GM12892 (cell line): ENCODE results near the gene SRPX. TPM values are rescaled to one million over a fixed set of nuclear protein-coding genes. Genes with fewer than 3 reads are reported as not detected.

ENCODE experiments used
- DNase-seq: peaks from one replicate; pipeline ENCODE4 v3.0.0; 2011; ENCODE audit not compliant: insufficient read length
- FAIRE-seq: peaks from 2 replicates; lab custom pipeline; 2011; peaks lifted over from hg19 to GRCh38; lab: Jason Lieb, UNC
- POLR2A ChIP-seq: IDR thresholded peaks from 2 replicates; pipeline ENCODE4 v1.6.1; 2011; ENCODE audit warnings: low read depth, low read length, control low read depth
- POLR2AphosphoS5 ChIP-seq: IDR thresholded peaks from 2 replicates; pipeline ENCODE4 v1.6.1; 2011; ENCODE audit warnings: low read depth, low read length, control low read depth
- TAF1 ChIP-seq: IDR thresholded peaks from 2 replicates; pipeline ENCODE4 v1.6.1; 2011; ENCODE audit warnings: low read depth, mild to moderate bottlenecking, control low read depth, low read length, borderline replicate concordance
- polyA plus RNA-seq: library from polyadenylated mRNA; unstranded; fragments of >200 nt; gene quantifications from one replicate; pipeline ENCODE4 v1.2.1, GENCODE V29; 2012; ENCODE audit warnings: missing spikeins, inconsistent platforms; ENCODE audit not compliant: missing spikeins

SRPX gene, protein sequence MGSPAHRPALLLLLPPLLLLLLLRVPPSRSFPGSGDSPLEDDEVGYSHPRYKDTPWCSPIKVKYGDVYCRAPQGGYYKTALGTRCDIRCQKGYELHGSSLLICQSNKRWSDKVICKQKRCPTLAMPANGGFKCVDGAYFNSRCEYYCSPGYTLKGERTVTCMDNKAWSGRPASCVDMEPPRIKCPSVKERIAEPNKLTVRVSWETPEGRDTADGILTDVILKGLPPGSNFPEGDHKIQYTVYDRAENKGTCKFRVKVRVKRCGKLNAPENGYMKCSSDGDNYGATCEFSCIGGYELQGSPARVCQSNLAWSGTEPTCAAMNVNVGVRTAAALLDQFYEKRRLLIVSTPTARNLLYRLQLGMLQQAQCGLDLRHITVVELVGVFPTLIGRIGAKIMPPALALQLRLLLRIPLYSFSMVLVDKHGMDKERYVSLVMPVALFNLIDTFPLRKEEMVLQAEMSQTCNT
- 0.17 TPM for polyA plus RNA-seq

GRCh38 chrX:38220415-38221390 lies at the start of gene SRPX:
TSS of gene SRPX (minus strand) at chrX:38220871. CDS start at chrX:38220792, 79 bp downstream.
- TF ChIP-seq TAF1 (no peak), POLR2A (no peak), POLR2AphosphoS5 (no peak)
- no peak for DNase-seq
- no peak for FAIRE-seq

- no peak for DNase-seq
- no peak for TF ChIP-seq POLR2AphosphoS5
- no peak for TF ChIP-seq TAF1
- no peak for TF ChIP-seq POLR2A
- FAIRE-seq: peak; percentile 24
Observed at GRCh38 chrX:38268011-38268410, 47.3 kb upstream of the SRPX start.

GRCh38 chrX:38262715-38263620 lies 42.3 kb upstream of the SRPX start:
- FAIRE-seq: peak; percentile 17

DNA sequence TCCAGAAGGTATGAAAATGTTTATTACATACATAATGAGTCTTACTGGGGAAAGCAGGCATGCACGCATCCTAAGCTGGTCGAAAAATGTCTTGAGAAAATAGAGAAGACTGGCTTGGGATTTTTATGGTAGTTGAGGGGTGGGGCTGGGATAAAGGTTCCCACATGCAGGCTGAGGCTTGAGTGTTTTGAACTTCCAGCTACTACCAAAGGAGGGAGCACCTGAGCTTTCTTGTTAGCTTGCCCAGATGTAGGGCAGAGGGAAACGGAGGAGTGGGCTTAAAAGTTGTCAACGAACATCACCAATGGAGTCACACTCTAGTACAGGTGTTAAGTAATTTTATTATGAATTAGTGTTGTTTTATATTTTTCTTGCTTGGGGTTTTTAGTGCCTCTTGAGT lies 39.6 kb upstream of the SRPX start:
- no peak for TF ChIP-seq POLR2A
- no peak for TF ChIP-seq POLR2AphosphoS5
- no peak for TF ChIP-seq TAF1
- FAIRE-seq (peak; percentile 64), DNase-seq (peak; percentile 8)

More at GRCh38 chrX:38262715-38263620, 42.3 kb upstream of the SRPX start:
- no peak for DNase-seq
- TF ChIP-seq POLR2A: no peak
- TF ChIP-seq TAF1: no peak
- TF ChIP-seq POLR2AphosphoS5: no peak

GRCh38 chrX:38256019-38256418 lies 35.3 kb upstream of the SRPX start:
- no peak for FAIRE-seq
- TF ChIP-seq POLR2A (no peak), POLR2AphosphoS5 (no peak), TAF1 (no peak)
- no peak for DNase-seq

DNA sequence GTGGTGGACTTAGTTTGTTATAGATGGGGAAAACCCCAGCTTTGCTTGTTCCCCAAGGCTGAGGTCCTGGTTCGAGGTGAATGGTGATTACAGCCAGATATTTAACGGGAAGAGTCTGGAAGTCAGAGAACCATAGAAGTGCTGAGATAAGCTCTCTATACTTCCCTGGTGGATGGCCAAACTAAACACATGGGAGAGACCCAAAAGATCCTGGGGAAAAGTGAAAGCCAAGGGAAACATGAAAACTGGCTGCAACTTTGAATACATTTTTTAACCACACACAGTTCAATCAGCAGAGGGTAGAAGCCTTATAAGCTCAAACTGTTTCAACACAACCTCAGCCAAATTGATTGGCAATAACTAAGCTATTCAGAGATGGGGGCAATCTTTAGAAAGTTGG lies 29.3 kb upstream of the SRPX start:
- TF ChIP-seq TAF1 (no peak), POLR2A (no peak)
- FAIRE-seq (no peak), DNase-seq (no peak)

- DNase-seq: no peak
- no peak for TF ChIP-seq POLR2A
- TF ChIP-seq POLR2AphosphoS5: no peak
- no peak for TF ChIP-seq TAF1
- FAIRE-seq: no peak
Observed at GRCh38 chrX:38247051-38247450, 26.4 kb upstream of the SRPX start.

- TF ChIP-seq POLR2A: no peak
- DNase-seq (no peak), FAIRE-seq (no peak)
Observed at GRCh38 chrX:38240541-38240940, 19.9 kb upstream of the SRPX start.

- no peak for DNase-seq
- TF ChIP-seq POLR2AphosphoS5: no peak
- no peak for TF ChIP-seq TAF1
- TF ChIP-seq POLR2A: no peak
- FAIRE-seq: no peak
Observed at GRCh38 chrX:38236901-38237615, 16.4 kb upstream of the SRPX start.
